HG03342 (cell line): ENCODE results near the gene LRRC9.
A peak's percentile ranks its signal among the peaks of the same experiment; 100 is the strongest.
"Not testable (repeated sequence)": the region's sequence is repeated elsewhere in the genome, so short reads cannot be mapped to it uniquely, and the experiment has no call there.

Experiments
- ATAC-seq: cut with Tn5 transposase; IDR thresholded peaks from one replicate; pipeline ENCODE4 v1.9.1; 2021; ENCODE audit warnings: mild to moderate bottlenecking, moderate library complexity; ENCODE audit not compliant: unreplicated experiment

LRRC9 gene

DNA sequence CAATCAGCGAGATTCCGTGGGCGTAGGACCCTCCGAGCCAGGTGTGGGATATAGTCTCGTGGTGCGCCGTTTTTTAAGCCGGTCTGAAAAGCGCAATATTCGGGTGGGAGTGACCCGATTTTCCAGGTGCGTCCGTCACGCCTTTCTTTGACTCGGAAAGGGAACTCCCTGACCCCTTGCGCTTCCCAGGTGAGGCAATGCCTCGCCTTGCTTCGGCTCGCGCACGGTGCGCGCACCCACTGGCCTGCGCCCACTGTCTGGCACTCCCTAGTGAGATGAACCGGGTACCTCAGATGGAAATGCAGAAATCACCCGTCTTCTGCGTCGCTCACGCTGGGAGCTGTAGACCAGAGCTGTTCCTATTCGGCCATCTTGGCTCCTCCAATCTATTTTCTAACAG lies 32.2 kb downstream of the LRRC9 start:
- ATAC-seq, result not testable (repeated sequence)

- not testable (repeated sequence) for ATAC-seq
These were observed 37.9 kb downstream of the LRRC9 start for GRCh38 chr14:59957890-59958289.

- no peak for ATAC-seq
These were observed 39.7 kb downstream of the LRRC9 start for GRCh38 chr14:59959668-59960067.

DNA sequence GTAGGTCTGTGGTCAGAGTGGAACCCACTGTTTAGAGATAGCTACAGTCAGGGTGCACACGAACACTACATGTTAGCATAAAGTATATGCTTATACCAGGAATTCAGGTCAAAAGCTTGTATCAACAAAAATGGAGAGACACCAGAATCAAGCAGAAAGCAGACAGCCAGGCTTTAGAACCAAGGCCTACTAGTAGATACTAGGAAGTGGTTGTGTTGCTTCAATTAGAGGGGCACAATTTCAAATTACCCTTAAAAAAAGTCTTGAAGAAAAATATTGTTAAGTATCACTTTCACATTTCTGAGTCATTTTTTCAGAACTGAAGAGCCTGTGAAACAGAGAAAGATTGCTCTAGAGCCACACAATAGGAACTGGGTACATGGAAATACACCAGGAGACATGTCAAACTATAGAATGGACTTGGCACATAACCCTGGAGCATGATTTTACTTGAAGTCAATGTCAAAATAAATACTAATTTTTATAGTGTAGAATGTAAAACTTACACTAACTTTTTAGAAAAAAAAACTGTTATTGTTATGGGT lies 41.6 kb downstream of the LRRC9 start:
- ATAC-seq, result peak; percentile 62

GRCh38 chr14:59964251-59965007 lies 44.5 kb downstream of the LRRC9 start:
- ATAC-seq, result peak; percentile 15

DNA sequence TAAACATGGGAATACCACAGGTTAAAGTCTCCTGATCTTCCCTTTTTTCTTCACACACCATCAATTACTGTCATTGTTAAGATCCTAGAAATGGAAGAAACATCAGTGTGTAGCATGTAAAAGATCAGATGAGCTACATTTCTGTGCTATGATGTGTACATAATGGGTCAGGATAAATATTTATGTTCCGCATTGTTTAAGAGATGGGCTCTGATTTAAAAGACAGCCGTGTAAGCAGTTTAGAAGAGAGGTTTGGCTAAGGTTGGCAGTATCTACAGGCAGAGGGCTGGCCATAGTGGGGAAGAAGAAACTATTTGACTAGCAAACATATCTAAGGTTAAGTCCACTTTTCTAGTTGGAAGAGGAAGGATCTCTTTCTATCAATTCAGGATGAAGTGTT lies 49.4 kb downstream of the LRRC9 start:
- no peak for ATAC-seq

DNA sequence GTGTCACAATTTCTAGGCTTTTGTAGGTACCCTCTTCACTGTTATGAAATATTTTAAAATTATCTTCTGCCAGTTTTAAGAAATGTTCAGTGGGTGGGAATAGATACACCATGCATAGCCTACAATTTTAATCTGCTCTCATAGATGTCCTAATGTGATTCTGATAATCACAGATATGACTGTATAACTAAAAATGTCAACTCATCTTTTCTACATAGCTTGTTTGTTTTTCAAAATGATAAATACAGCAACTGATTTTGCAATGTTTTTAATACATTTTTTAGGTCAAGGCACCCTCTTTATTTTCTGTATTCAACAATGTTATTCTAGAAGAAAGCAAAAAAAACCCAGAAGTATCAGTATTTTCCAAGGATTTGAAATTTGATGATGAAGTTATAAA lies 61.6 kb downstream of the LRRC9 start:
- ATAC-seq, result no peak

- ATAC-seq, result no peak
These were observed 63.1 kb downstream of the LRRC9 start for GRCh38 chr14:59983048-59983447.

DNA sequence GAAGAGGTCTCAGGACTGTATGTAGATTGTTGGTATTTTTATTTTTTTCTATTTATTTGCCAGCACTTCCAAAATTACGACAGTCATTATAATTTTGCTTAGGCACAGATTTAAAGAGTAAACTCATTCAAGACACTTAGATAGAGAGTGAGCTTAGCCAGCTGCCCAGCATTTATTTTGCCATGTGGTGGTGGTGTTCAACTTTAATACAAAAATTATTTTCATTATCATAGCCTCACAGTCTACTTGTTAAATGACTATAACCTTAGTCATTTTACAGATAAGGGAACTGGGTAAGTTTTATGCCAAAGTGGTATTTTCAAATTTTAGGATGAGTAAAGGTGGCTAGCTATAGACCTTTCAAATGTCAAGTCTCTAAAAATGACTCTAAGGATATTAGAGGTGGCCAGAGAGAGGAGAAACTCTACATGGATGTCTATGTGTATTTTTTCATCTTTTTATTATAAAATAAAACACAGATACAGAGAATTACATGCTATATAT lies 66.7 kb downstream of the LRRC9 start:
- no peak for ATAC-seq

GRCh38 chr14:59997449-59997848 lies 77.5 kb downstream of the LRRC9 start:
- no peak for ATAC-seq

- ATAC-seq, result no peak
These were observed 78.0 kb downstream of the LRRC9 start for GRCh38 chr14:59997966-59998365.

- ATAC-seq, result no peak
These were observed 78.6 kb downstream of the LRRC9 start for GRCh38 chr14:59998564-59998963.

DNA sequence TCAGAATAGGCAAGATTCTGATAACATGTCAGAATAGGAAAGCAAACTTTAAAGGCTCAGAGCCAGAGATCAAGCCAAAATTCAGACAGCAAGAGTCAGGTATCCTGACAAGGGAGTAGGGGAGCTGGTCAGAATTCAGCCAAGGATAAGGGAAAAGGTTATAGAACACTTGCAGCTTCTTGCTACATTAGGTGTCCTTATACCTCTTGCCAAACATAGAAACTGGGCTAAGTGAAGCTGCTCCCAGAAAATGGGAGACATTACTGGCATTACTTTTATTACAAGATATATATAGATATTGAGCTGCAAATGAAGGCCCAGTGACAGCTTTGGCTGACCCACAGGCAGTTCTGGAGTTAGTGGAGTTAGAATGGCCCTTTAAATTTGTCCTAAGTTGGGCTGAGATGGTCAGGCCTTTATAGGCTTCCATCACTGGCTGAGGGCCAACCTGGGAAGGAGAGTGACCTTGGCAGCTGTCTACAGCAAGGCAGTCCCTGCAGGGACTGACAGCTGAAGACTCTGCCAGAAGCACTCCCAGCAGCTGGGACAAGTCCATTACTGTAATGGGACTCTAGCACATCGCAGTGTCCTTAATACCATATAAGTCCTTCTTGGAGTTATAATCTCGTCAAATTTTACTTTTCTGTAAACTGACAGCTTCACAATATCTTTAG lies 83.0 kb downstream of the LRRC9 start:
- no peak for ATAC-seq

GRCh38 chr14:60003991-60004390 lies 84.0 kb downstream of the LRRC9 start:
- no peak for ATAC-seq

DNA sequence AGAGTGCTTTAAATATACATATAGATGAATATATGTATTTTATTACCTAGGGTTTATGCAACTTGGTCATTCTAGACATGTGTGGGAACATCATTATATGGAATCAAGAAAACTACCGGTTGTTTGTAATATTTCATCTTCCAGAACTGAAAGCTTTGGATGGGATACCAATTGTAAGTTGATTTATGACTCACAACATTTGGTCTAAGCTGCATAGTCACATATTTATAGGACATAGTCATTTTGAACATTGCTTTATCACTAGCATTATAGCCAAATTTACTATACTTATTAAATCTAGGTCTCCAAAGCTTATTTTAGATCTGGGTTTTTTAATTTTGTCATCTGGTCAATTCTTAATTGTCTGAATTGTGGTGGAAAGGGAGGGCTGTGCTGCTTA lies 88.1 kb downstream of the LRRC9 start:
- no peak for ATAC-seq

GRCh38 chr14:60010263-60010662 lies 90.3 kb downstream of the LRRC9 start:
- ATAC-seq, result not testable (repeated sequence)

GRCh38 chr14:60014402-60014801 lies 94.5 kb downstream of the LRRC9 start:
- ATAC-seq, result no peak

DNA sequence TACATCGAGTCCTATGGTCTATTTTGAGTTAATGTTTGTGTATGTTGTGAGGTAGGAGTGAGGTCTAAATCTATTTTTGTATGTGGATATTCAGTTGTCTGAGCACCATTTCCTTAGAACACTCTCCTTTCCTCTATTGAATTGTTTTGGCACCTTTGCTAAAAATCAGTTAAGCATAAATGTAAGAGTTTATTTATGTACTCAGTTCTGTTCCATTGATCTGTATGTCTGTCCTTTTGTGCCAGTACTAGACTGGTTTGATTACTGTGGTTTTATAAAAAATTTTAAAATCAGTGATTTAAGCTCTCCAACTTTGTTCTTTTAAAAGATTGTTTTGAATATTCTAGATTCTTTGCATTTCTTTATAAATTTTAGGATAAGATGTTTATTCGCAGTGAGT lies 101.7 kb downstream of the LRRC9 start:
- ATAC-seq, result no peak

DNA sequence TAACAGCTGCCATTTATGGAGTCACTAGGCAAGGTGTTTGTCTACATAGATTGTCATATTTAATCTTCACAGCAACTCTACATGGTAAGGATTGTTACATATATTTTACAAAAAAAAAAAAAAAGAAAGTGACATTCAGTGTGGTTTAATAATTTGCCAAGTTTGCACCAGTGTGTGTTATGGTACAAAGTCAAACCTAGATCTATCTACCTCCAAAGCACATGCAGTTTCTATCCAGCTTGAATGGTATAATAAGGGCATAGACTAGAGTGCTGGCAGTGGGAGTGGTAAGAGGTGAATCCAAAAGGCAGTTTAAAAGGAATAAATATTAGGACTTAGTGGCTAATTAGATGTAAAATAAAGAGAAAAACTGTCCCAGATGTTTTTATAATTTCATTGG lies 105.6 kb downstream of the LRRC9 start:
- no peak for ATAC-seq

GRCh38 chr14:60035177-60035576 lies 115.2 kb downstream of the LRRC9 start:
- no peak for ATAC-seq

DNA sequence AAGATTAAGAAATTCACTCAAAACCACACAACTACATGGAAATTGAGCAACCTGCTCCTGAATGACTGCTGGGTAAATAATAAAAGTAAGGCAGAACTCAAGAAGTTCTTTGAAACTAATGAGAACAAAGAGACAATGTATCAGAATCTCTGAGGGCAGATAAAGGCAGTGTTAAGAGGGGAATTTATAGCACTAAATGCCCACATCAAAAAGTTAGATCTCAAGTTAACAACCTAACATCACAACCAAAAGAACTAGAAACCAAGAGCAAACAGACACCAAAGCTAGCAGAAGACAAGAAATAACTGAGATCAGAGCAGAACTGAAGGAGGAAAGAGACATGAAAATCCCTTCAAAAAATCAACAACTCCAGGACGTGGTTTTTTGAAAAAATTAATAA lies 128.0 kb downstream of the LRRC9 start:
- not testable (repeated sequence) for ATAC-seq

DNA sequence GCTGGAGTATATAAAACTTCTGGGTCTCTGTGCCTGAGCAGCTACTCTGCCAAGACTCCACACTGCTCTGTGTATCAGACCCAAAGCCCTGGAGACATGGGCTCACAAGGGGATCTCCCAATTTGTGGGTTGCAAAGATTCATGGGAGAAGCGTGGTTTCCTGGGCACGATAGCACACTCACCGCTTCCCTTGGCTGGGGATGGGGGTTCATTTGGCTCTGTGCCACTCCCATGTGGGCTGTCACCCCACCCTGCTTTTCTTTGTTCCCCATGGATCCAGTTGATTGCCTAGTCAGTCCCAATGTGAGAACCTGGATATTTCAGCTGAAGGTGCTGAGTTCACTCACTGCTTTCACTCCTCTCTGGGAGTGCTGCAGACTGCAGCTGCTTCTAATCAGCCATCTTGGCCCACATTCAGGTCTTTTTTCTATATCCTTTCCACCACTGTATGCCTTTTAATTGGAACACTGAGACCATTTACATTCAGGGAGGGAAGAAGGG lies 131.8 kb downstream of the LRRC9 start:
- ATAC-seq, result no peak
